T-cell (primary cell): ENCODE measurements around the gene COL4A1. TPM values are rescaled to one million over a fixed set of nuclear protein-coding genes. Genes with fewer than 3 reads are reported as not detected.

Source experiments
- ATAC-seq, 4 experiments: fragments of 200-7000 bp in 3 of 4; fragments of 150-1000 bp in 1 of 4; cut with Tn5 transposase; replicated peaks in 1 of 4; 1 replicate in 3 of 4; 2 replicates in 1 of 4; pipeline ENCODE4 v1.10.0; 2021; ENCODE audit warnings: moderate library complexity in 3 of 4, mild to moderate bottlenecking in 2 of 4, moderate number of reproducible peaks in 1 of 4
- CTCF ChIA-PET, 2 donors: fragments of 300-600 bp; sonication (Branson Sonifier 250); formaldehyde crosslinking; loops; one replicate each; lab custom pipeline; 2022; ENCODE audit warnings: antibody characterized with exemption in 2 of 2; lab: Charles Lee
- POLR2A ChIA-PET, 2 donors: fragments of 300-600 bp; sonication (Branson Sonifier 250); formaldehyde crosslinking; loops; one replicate each; lab custom pipeline; 2022; ENCODE audit warnings: antibody characterized with exemption in 2 of 2; lab: Charles Lee
- DNase-seq, 35 experiments: peaks; one replicate each; pipeline versions ENCODE4 v3.0.0 to v3.0.0-alpha.2; 2013 to 2023
- H3K27ac ChIP-seq: one replicate; pipeline ENCODE4 v1.5.1; 2013; ENCODE audit warnings: low read length
- H3K27me3 ChIP-seq, 2 experiments: replicated peaks in 1 of 2; 1 replicate in 1 of 2; 2 replicates in 1 of 2; pipeline versions ENCODE4 v1.6.1 to v1.7.0; 2013; ENCODE audit warnings: low read length in 1 of 2, mixed read lengths in 1 of 2; ENCODE audit not compliant: control insufficient read depth in 2 of 2, insufficient read depth in 2 of 2; ENCODE audit errors: extremely low read depth in 1 of 2
- H3K36me3 ChIP-seq, 2 donors: 1 replicate in 1 of 2; 2 replicates in 1 of 2; pipeline versions ENCODE4 v1.6.1 to v1.7.0; 2013; ENCODE audit warnings: low read length in 1 of 2; ENCODE audit not compliant: control insufficient read depth in 2 of 2, insufficient read depth in 1 of 2; ENCODE audit errors: extremely low read depth in 1 of 2
- H3K4me1 ChIP-seq, 2 experiments: 1 replicate in 1 of 2; 2 replicates in 1 of 2; pipeline versions ENCODE4 v1.6.1 to v1.7.0; 2013; ENCODE audit warnings: low read length in 2 of 2, mixed read lengths in 1 of 2; ENCODE audit not compliant: insufficient read depth in 2 of 2, control insufficient read depth in 1 of 2; ENCODE audit errors: extremely low read depth in 1 of 2
- H3K4me3 ChIP-seq, 2 donors: 1 replicate in 1 of 2; 2 replicates in 1 of 2; pipeline versions ENCODE4 v1.5.1 to v1.7.0; 2013; ENCODE audit warnings: mild to moderate bottlenecking in 2 of 2, low read length in 1 of 2, moderate library complexity in 1 of 2; ENCODE audit not compliant: control insufficient read depth in 1 of 2; ENCODE audit errors: extremely low read depth in 1 of 2
- H3K9me3 ChIP-seq: 2 replicates; pipeline ENCODE4 v1.7.0; 2013
- H3K27ac Mint-ChIP-seq, 2 donors: one replicate each; pipeline ENCODE4 v1.8.0; 2020 to 2021; ENCODE audit warnings: mild to moderate bottlenecking in 2 of 2, mixed read lengths in 2 of 2
- H3K27me3 Mint-ChIP-seq, 2 donors: one replicate each; pipeline ENCODE4 v1.8.0; 2021 to 2022; ENCODE audit warnings: mixed read lengths in 2 of 2
- H3K36me3 Mint-ChIP-seq: one replicate; pipeline ENCODE4 v1.8.0; 2021; ENCODE audit warnings: mixed read lengths
- H3K4me1 Mint-ChIP-seq, 3 donors: one replicate each; pipeline ENCODE4 v1.8.0; 2020 to 2022; ENCODE audit warnings: mixed read lengths in 3 of 3, mild to moderate bottlenecking in 1 of 3
- H3K4me3 Mint-ChIP-seq, 3 donors: one replicate each; pipeline ENCODE4 v1.8.0; 2020 to 2022; ENCODE audit warnings: mild to moderate bottlenecking in 3 of 3, mixed read lengths in 3 of 3, moderate library complexity in 3 of 3
- H3K9me3 Mint-ChIP-seq, 3 donors: one replicate each; pipeline ENCODE4 v1.8.0; 2020 to 2022; ENCODE audit warnings: mixed read lengths in 3 of 3
- WGBS: methylation state at CpG from one replicate; pipeline ENCODE4 v1.1.5; 2013; ENCODE audit warnings: missing lambda C conversion rate; ENCODE audit not compliant: insufficient coverage; 5-methylcytosine and 5-hydroxymethylcytosine counted together
- total RNA-seq, 35 experiments: library from RNA in 6 of 35; stranded (reverse) in 6 of 35; fragments of 120-200 nt in 1 of 35; gene quantifications; one replicate each; pipeline versions ENCODE4 v1.2.1 to v1.2.4 and lab custom pipeline; 2013 to 2026

Gene COL4A1
- total RNA-seq, 5 donors from 2014 or later (not counting 1 experiment from before 2014, with no cell fraction given): 0.49 to 1.3 (median 0.85) TPM; not detected in 2

DNA sequence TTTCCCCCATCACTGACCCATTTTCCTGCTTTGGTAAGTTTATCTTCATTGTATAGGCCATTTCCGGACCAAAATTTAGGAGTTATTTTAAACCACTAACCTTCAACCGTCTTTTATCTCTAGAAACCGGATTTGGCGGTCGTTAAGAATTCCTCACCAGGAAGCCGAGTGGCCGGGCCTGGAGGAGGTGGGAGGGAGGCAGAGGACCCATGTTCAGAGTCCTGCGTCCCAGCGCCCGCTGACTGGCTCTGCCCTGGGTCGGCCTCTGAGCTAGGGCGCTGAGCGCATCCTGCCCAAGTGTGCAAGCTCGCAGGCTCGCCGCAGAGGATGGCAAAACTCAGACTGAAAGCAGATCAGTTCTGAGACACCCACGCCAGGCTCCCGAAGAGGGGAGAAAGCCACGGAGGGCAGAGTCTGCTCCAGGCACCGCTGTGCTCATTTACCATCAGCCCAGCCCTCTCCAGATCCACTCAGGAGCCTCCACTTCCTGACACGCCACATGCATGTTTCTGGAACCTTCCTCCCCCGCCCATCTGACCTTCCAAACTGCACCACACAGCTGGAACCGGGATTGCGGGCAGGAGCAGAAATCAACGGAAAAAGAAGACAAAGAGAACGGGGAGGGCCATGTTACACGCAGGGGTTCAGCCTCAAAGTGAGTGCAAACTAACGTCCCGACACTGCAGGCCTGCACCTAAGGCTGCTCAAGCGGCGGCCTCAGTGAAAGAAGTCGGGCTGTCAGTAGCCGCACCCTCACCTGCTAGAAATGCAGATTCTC, 8.3 kb downstream of the COL4A1 start:
- Histone ChIP-seq H3K4me1 (peaks cover 0 to 3% of the 10 kb centered on the region in 2 experiments), H3K27ac (no peak overlapping the region), H3K9me3 (no peaks in the 10 kb centered on the region), H3K4me3 (no peak overlapping the region), H3K27me3 (peaks cover 17 to 35% of the 10 kb centered on the region in 2 experiments), H3K36me3 (no peaks in the 10 kb centered on the region)
- POLR2A ChIA-PET: no interaction called here
- H3K36me3 Mint-ChIP-seq: no peaks in the 10 kb centered on the region
- CTCF ChIA-PET: no interaction called here
- DNase-seq (no peak), ATAC-seq (no peak)
- no peaks in the 10 kb centered on the region for H3K9me3 Mint-ChIP-seq
- no peak overlapping the region for H3K4me3 Mint-ChIP-seq
- WGBS: 33% methylated on average over 24 of the region's 33 CpGs
- H3K27ac Mint-ChIP-seq: no peak overlapping the region
- H3K4me1 Mint-ChIP-seq: no peaks in the 10 kb centered on the region
- H3K27me3 Mint-ChIP-seq: peaks cover 39 to 50% of the 10 kb centered on the region in 2 donors

GRCh38 chr13:110297766-110298504, 9.0 kb downstream of the COL4A1 start:
- H3K9me3 ChIP-seq: no peaks in the 10 kb centered on the region
- Mint-ChIP-seq H3K36me3 (no peaks in the 10 kb centered on the region), H3K4me3 (no peak overlapping the region), H3K27ac (no peak overlapping the region), H3K27me3 (peaks cover 33 to 47% of the 10 kb centered on the region in 2 donors), H3K9me3 (no peaks in the 10 kb centered on the region), H3K4me1 (no peaks in the 10 kb centered on the region)
- no peak overlapping the region for H3K27ac ChIP-seq
- no peak for ATAC-seq
- WGBS: 100% methylated on average over 1 of the region's 12 CpGs
- POLR2A ChIA-PET: no interaction called here
- CTCF ChIA-PET: no interaction called here
- no peak overlapping the region for H3K4me3 ChIP-seq
- H3K27me3 ChIP-seq: peaks cover 15 to 33% of the 10 kb centered on the region in 2 experiments
- DNase-seq: no peak
- H3K36me3 ChIP-seq: no peaks in the 10 kb centered on the region
- H3K4me1 ChIP-seq: peaks cover 0 to 3% of the 10 kb centered on the region in 2 experiments

DNA sequence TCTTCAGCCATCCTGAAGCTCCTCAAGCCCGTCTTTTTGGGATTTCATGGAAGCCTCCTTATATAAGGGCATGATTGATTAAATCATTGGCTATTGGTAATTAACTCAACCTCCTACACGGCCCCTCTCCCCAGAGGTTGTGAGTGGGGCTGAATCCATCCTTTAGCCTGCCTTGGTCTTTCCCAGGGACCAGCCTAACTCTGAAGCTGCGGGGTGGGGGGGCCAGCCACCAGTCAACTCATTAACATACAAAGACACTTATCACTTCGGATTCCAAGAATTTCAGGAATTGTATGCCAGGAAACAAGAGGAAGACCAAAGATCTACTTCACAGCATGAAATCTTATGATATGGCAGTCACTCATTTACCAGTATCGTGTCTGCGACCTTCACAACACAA, 9.9 kb downstream of the COL4A1 start:
- H3K4me3 Mint-ChIP-seq: no peak overlapping the region
- no peak overlapping the region for H3K27ac ChIP-seq
- no peak overlapping the region for H3K4me3 ChIP-seq
- peaks cover 0 to 3% of the 10 kb centered on the region in 2 experiments for H3K4me1 ChIP-seq
- WGBS: 20% methylated on average over 1 of the region's 6 CpGs
- H3K36me3 ChIP-seq: no peaks in the 10 kb centered on the region
- H3K27ac Mint-ChIP-seq: no peak overlapping the region
- POLR2A ChIA-PET: no interaction called here
- H3K9me3 Mint-ChIP-seq: peaks cover 0 to 2% (median 0%) of the 10 kb centered on the region in 3 donors
- no peaks in the 10 kb centered on the region for H3K9me3 ChIP-seq
- CTCF ChIA-PET: no interaction called here
- DNase-seq: no peak
- H3K4me1 Mint-ChIP-seq: no peaks in the 10 kb centered on the region
- peaks cover 15 to 29% of the 10 kb centered on the region in 2 experiments for H3K27me3 ChIP-seq
- no peak for ATAC-seq
- no peaks in the 10 kb centered on the region for H3K36me3 Mint-ChIP-seq
- peaks cover 28 to 47% of the 10 kb centered on the region in 2 donors for H3K27me3 Mint-ChIP-seq

- Mint-ChIP-seq H3K27ac (no peak overlapping the region), H3K36me3 (no peaks in the 10 kb centered on the region), H3K4me3 (no peak overlapping the region), H3K9me3 (peaks cover 0 to 2% (median 0%) of the 10 kb centered on the region in 3 donors), H3K27me3 (peaks cover 23 to 33% of the 10 kb centered on the region in 2 donors), H3K4me1 (no peaks in the 10 kb centered on the region)
- POLR2A ChIA-PET: no interaction called here
- ATAC-seq: no peak
- H3K9me3 ChIP-seq: no peaks in the 10 kb centered on the region
- CTCF ChIA-PET: interaction anchor here in 1 of 2 donors (0.7 kb wide), 1 partner anchor 835 kb away, joined by 5 read pairs; no protein-coding TSS in a partner anchor
- no peaks in the 10 kb centered on the region for H3K36me3 ChIP-seq
- no peak for DNase-seq
- peaks cover 4 to 24% of the 10 kb centered on the region in 2 experiments for H3K27me3 ChIP-seq
- H3K4me1 ChIP-seq: peaks cover 0 to 3% of the 10 kb centered on the region in 2 experiments
- H3K4me3 ChIP-seq: no peak overlapping the region
- no peak overlapping the region for H3K27ac ChIP-seq
These were observed 12.3 kb downstream of the COL4A1 start for GRCh38 chr13:110294622-110295021.

- ATAC-seq (no peak), DNase-seq (no peak)
- Histone ChIP-seq H3K4me1 (peaks cover 0 to 3% of the 10 kb centered on the region in 2 experiments), H3K27me3 (peaks cover 4 to 23% of the 10 kb centered on the region in 2 experiments), H3K27ac (no peak overlapping the region), H3K36me3 (no peaks in the 10 kb centered on the region), H3K4me3 (no peak overlapping the region), H3K9me3 (no peaks in the 10 kb centered on the region)
- Mint-ChIP-seq H3K9me3 (peaks cover 0 to 2% (median 0%) of the 10 kb centered on the region in 3 donors), H3K4me1 (no peaks in the 10 kb centered on the region), H3K4me3 (no peak overlapping the region), H3K27ac (no peak overlapping the region), H3K36me3 (no peaks in the 10 kb centered on the region), H3K27me3 (peaks cover 23 to 30% of the 10 kb centered on the region in 2 donors)
- ChIA-PET POLR2A (no interaction called here), CTCF (no interaction called here)
- 88% methylated on average over 3 of the region's 3 CpGs for WGBS
These were observed 12.8 kb downstream of the COL4A1 start for GRCh38 chr13:110294146-110294545.

DNA sequence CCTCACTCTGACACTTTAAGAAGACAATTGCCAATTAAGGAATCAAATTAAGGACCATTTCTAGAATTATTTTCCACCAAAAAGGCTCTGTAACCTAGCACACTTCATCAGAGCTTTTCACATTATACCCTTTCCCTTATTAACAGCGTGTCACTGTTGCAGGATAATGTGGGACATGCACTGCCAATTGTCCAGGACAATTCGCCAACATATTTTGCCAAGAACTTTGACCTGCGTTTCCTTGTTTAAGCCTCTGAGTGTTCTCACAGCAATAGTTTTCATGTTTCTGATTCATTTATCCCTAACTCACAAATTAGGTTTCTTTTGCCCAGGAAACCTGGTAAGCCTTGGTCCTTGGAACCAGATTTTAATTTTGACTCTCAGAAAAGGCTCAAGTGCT, 13.3 kb downstream of the COL4A1 start:
- H3K36me3 Mint-ChIP-seq: no peaks in the 10 kb centered on the region
- no peak overlapping the region for H3K4me3 ChIP-seq
- peaks cover 20 to 27% of the 10 kb centered on the region in 2 donors for H3K27me3 Mint-ChIP-seq
- 91% methylated on average over 3 of the region's 3 CpGs for WGBS
- peaks cover 0 to 2% (median 0%) of the 10 kb centered on the region in 3 donors for H3K9me3 Mint-ChIP-seq
- H3K4me1 Mint-ChIP-seq: no peaks in the 10 kb centered on the region
- DNase-seq (no peak), ATAC-seq (no peak)
- no peak overlapping the region for H3K27ac Mint-ChIP-seq
- peaks cover 0 to 2% of the 10 kb centered on the region in 2 experiments for H3K4me1 ChIP-seq
- ChIA-PET POLR2A (no interaction called here), CTCF (no interaction called here)
- no peaks in the 10 kb centered on the region for H3K36me3 ChIP-seq
- H3K27me3 ChIP-seq: peaks cover 4 to 18% of the 10 kb centered on the region in 2 experiments
- H3K27ac ChIP-seq: no peak overlapping the region
- no peaks in the 10 kb centered on the region for H3K9me3 ChIP-seq
- no peak overlapping the region for H3K4me3 Mint-ChIP-seq
